G401 (cell line): ENCODE data around the gene ZFYVE9. TPM values are rescaled to one million over a fixed set of nuclear protein-coding genes. Genes with fewer than 3 reads are reported as not detected.
"Not testable (repeated sequence)": the region's sequence is repeated elsewhere in the genome, so short reads cannot be mapped to it uniquely, and the experiment has no call there.

Source experiments
- DNase-seq: peaks from one replicate; pipeline ENCODE4 v3.0.0-alpha.2; 2015; ENCODE audit warnings: low spot score
- in situ Hi-C: cut with HindIII; loops from 2 replicates; pipeline ENCODE4 v1.10.0; 2016; ENCODE audit warnings: low sequenced_read_pairs, mixed read lengths
- total RNA-seq: library from RNA; depleted of rRNA; stranded (reverse); fragments of >200 nt; shearing (Covaris generic); gene quantifications from 2 replicates; pipeline ENCODE4 v1.2.3, GENCODE V29; 2014

ZFYVE9 gene
- total RNA-seq, 1 experiment from 2014 or later, result 21.5 TPM

- no peak for DNase-seq
- in situ Hi-C loops, result loop anchor here (10.0 kb wide), 1 partner anchor 130 kb away; no protein-coding TSS in a partner anchor
Measured at GRCh38 chr1:52145137-52145536, 3.2 kb downstream of the ZFYVE9 start.

GRCh38 chr1:52150445-52150844, 8.6 kb downstream of the ZFYVE9 start:
- DNase-seq, in situ Hi-C loops: not testable (repeated sequence)

DNA sequence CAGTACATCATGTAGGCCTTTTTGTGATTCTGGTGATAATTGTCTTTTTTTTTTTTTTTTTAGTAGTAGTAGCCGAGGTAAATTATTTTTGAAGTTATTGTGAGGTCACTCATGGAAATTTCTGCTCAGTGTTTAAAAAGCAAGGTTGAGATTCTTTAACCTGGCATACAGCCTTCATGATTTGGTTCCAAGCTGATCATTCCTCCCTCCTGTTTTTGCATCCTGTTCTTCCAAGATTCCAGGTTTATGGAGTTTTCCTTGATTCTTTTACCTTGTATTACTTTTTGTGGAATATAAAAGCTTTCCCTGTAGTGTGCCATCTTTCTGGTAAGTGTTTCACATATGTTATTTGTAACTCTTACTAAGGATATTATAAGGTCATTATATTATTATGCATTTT, 9.1 kb downstream of the ZFYVE9 start:
- in situ Hi-C loops, result no loop called here
- no peak for DNase-seq

DNA sequence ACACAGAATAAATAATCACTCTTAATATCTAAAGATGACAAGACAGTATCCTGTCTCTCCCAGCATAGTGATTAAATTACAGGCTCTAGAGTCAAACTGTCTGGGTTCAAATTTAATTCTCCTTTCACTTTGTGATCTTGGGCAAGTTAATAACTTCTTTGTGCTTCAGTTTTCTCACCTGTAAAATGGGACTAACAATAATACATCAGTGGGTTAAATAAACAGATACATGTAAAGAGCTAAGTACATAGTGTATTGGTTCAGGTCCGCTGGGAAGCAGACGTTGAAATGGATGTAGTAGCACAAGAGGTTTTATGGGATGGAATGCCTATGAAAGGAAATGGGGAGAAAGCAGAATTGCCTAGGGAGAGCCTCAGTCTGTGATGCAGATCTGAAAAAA, 10.7 kb downstream of the ZFYVE9 start:
- no peak for DNase-seq
- in situ Hi-C loops, result no loop called here

DNA sequence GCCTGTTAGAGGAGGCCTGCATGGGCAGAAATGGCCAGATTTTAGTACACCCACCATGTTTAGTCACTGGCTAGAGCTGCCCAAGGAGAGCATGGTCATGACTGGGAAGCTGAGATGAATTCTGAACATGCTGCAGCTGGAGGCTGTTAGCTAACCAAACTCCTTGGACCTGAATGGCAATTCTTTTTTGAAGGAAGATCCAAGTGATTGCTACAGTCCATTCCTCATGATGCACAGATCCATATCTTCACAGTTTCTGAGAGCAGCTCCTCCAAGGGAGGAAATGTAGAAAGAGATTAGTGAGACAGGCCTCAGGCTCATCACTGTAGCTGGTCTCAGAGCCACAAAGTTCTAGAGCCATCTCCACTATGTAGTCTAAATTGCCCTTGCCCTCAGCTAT, 11.1 kb downstream of the ZFYVE9 start:
- in situ Hi-C loops, result no loop called here
- no peak for DNase-seq

GRCh38 chr1:52153898-52154297, 12.0 kb downstream of the ZFYVE9 start:
- in situ Hi-C loops, result no loop called here
- DNase-seq, result no peak

GRCh38 chr1:52156460-52156859, 14.6 kb downstream of the ZFYVE9 start:
- in situ Hi-C loops, result no loop called here
- no peak for DNase-seq

GRCh38 chr1:52157582-52157981, 15.7 kb downstream of the ZFYVE9 start:
- DNase-seq, result no peak
- in situ Hi-C loops, result no loop called here

- in situ Hi-C loops, result no loop called here
- DNase-seq, result no peak
Measured at GRCh38 chr1:52158218-52158617, 16.3 kb downstream of the ZFYVE9 start.

GRCh38 chr1:52159033-52159789, 17.3 kb downstream of the ZFYVE9 start:
- in situ Hi-C loops, result no loop called here
- DNase-seq, result no peak

DNA sequence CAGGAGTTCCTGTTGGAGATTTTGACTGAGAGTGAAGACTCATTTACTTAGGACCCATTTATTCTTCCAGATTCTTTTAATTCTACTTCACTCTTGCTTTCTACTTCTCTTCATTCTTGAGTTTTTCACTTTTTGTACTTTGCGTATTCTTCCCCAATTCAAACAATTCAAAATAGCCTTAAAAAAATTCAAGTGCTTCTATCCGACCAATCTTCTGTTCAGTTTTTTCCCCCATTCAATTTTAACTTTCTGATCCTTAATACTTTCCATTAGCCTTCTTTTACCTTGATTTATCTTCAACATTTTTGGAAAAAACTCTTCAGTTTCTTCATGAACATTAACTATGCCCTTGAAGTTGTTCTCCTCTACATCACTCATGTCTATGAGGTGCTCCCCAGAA, 21.1 kb downstream of the ZFYVE9 start:
- in situ Hi-C loops, result no loop called here

GRCh38 chr1:52164604-52165003, 22.7 kb downstream of the ZFYVE9 start:
- in situ Hi-C loops, result no loop called here
- DNase-seq, result no peak

More for the DNA sequence above, 21.1 kb downstream of the ZFYVE9 start:
- no peak for DNase-seq

DNA sequence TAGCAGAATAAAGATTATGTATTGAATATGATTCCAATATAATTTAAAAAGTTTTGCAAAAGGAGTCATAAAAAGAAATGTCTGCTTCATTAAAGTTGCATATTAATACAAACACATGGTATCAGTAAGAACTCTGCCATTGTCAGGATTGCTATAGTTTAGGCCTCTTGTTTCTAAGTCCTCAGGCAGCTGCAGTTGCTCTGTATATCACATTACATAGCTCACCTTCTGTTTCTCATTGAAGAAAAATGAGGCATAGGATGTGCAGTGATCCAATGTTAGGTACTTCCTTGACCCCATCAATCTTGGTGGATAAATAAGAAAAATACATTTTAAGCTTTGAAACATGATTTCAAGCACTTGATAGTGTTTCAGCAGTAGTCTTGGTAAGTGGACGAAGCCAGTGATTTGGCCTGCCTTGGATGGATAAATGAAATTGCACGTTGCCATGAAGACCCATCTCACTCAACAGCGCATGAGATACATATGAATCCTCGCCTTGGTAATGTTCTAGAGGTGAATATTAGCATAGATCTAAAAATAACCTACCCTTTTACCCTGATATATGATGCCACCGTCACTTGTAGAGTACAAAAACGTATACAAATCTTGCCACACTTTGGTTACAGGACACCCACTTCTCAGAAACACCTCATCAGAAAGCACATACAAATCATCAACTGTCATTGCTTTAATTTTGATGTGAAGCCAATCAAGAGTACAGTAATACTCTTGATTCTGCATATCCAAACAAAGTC, 25.3 kb downstream of the ZFYVE9 start:
- in situ Hi-C loops, result no loop called here

DNA sequence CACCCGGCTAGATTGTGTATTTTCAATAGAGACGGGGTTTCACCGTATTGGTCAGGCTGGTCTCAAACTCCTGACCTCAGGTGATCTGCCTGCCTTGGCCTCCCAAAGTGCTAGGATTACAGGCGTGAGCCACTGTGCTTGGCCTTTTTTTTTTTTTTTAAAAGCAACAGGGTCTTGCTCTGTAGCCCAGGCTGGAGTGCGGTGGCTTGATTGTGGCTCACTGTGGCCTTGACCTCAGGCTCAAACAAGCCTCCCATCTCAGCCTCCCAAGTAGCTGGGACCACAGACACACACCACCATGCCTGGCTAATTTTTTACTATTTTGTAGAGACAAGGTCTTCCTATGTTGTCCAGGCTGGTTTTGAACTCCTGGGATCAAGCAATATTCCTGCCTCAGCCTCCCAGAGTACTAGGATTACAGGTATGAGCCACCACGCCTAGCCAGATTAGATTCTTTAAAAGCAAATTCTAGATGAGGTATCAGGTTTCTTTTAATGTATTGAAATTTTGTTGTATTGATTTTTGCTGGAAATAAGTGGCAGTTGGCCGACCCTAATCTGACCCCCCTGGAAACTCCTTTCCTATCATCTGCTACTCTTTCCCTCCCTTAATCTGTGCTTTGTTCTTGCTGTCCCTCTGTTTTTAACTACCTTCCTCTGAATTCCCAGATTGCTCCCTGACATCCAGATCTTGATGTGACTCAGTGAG, 26.6 kb downstream of the ZFYVE9 start:
- in situ Hi-C loops, result no loop called here
- no peak for DNase-seq

More for the DNA sequence above, 25.3 kb downstream of the ZFYVE9 start:
- DNase-seq, result no peak

DNA sequence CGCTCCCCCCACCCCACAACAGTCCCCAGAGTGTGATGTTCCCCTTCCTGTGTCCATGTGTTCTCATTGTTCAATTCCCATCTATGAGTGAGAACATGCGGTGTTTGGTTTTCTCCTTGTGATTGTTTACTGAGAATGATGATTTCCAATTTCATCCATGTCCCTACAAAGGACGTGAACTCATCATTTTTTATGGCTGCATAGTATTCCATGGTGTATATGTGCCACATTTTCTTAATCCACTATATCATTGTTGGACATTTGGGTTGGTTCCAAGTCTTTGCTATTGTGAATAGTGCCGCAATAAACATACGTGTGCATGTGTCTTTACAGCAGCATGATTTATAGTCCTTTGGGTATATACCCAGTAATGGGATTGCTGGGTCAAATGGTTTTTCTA, 29.3 kb downstream of the ZFYVE9 start:
- DNase-seq, in situ Hi-C loops: not testable (repeated sequence)

- in situ Hi-C loops, result no loop called here
- DNase-seq, result no peak
Measured at GRCh38 chr1:52179073-52179472, 37.2 kb downstream of the ZFYVE9 start.

GRCh38 chr1:52180176-52180575, 38.3 kb downstream of the ZFYVE9 start:
- no peak for DNase-seq
- in situ Hi-C loops, result no loop called here

GRCh38 chr1:52181759-52182158, 39.9 kb downstream of the ZFYVE9 start:
- in situ Hi-C loops, result not testable (repeated sequence)

GRCh38 chr1:52182328-52182727, 40.4 kb downstream of the ZFYVE9 start:
- in situ Hi-C loops, DNase-seq: not testable (repeated sequence)

More at GRCh38 chr1:52181759-52182158, 39.9 kb downstream of the ZFYVE9 start:
- DNase-seq, result not testable (repeated sequence)

DNA sequence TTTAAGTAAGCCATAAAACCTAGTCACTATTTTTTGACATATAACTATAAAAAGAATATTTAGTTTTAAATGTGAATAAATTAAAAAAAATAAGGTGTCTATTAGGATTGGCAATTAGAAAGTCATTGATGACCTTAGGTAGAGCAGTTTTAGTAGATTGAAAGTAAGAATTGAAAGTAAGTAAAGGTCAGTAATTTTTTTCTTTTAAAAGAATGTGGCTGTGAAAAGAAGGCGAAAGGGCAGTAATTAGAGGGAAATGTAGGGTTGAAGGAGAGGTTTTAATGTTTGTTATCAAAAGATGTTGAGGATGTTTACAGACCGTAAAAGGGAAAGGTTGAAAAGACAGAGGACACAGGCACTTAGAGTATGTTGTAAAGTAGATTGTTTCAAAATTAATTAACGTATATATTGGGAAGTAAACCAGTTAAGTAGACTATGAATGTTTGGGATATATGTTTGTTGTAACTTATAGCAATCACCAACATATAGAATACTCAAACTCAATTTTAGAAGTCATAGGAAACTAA, 41.0 kb downstream of the ZFYVE9 start:
- no peak for DNase-seq
- in situ Hi-C loops, result no loop called here
